Testis (tissue), 2 donors: ENCODE measurements around the gene MYBPC3.

Source experiments
- POLR2A ChIP-seq: fragments of 450-650 bp; IDR thresholded peaks from one replicate; pipeline ENCODE4 v1.6.1; 2017; ENCODE audit warnings: antibody characterized with exemption, mild to moderate bottlenecking, moderate library complexity
- TF ChIP-seq, protein P1 (sequence below), 3 experiments: fragments of 450-650 bp in 2 of 3; fragments of 200-600 bp in 1 of 3; sonication (generic) in 1 of 3; IDR thresholded peaks; one replicate each; pipeline ENCODE4 v1.5.1; 2016 to 2019; ENCODE audit warnings: antibody characterized with exemption in 3 of 3, mild to moderate bottlenecking in 2 of 3, moderate library complexity in 1 of 3

DNA sequence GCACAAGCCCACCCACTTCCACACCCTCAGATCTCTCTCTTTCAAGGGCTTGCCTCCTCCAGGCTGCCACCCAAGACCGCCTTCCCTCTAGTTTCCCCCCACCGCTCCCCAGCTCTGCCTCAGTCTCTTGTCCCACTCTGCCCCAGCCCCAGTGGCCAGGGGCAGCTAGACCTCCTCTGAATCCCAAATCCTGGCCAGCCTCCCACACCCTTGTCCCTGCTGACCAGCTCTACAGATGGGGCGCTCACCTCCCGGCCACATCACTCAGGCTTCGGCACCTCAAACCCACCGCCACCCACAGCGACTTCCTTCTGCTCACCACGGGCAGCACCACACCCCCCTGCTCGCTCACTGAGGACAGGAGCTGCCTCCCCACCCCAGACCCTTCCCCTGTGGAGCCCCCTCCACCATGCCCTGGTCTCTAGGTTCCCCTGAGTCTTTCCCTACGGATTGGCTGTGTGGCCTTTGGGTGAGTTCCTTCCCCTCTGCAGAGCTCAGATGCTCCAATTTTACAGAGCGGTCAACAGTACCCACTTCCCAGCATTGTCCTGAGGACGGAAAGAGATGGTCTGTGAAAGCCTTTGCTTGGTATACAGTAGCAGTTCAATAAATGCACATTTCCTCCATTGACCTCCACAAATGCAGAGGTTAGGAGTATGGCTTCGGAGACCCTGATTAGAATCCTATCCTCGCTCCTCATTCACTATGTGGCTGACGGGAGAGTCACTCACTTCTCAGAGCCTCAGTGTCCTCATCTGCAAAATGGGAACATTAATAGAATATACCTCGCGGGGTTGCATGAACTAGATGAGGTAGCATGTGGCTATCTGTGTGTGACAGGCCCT lies 37.3 kb upstream of the MYBPC3 start:
- TF ChIP-seq, protein P1, sequence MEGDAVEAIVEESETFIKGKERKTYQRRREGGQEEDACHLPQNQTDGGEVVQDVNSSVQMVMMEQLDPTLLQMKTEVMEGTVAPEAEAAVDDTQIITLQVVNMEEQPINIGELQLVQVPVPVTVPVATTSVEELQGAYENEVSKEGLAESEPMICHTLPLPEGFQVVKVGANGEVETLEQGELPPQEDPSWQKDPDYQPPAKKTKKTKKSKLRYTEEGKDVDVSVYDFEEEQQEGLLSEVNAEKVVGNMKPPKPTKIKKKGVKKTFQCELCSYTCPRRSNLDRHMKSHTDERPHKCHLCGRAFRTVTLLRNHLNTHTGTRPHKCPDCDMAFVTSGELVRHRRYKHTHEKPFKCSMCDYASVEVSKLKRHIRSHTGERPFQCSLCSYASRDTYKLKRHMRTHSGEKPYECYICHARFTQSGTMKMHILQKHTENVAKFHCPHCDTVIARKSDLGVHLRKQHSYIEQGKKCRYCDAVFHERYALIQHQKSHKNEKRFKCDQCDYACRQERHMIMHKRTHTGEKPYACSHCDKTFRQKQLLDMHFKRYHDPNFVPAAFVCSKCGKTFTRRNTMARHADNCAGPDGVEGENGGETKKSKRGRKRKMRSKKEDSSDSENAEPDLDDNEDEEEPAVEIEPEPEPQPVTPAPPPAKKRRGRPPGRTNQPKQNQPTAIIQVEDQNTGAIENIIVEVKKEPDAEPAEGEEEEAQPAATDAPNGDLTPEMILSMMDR (IDR thresholded peaks at IDR 0.05) = no peak
- TF ChIP-seq POLR2A = no peak
